ENCODE measurements around the gene MYO5B.
"Not testable (repeated sequence)": the region's sequence is repeated elsewhere in the genome, so short reads cannot be mapped to it uniquely, and the experiment has no call there.

The MYO5B gene

DNA sequence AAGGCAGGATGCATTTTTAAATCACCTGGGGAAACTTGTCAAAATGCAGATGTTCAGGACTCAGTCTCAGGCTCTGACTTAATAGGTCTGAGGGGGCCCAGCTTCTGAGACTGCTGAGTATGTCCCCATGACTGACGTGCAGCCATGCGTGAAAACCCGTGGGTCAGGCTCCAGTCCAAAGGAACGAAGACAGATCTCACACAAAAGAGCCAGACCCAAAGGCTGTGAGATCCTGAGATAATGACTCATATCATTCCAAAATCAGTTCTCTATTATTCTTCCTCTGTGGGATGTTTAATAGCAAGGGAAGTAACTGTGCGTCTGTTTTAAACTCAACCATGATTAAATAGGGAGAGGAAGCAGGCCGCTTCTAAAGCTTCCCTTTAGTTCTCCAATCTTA lies 274.2 kb downstream of the MYO5B start:
- DNase-seq (ENCODE audit: low spot score): peak; percentile 19

DNA sequence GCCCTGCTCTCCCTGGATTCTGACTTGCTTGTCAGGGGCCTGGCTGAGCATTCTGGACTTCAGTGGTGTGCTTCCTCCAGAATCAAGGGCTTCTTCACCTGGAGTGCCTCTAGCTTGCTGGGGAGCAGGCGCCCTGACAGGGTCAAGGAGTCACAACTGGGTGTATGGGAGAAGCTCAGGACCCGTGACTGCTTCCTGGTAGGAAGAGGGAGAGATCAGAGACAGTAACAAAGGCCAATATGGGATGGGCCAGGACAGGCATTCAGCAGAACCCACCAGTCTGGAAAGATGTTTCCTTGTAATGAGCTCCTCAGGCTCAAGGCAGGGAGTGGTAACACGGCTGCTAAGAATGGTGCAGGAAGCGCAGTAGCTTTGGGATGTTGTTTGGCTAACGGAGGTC lies 277.2 kb downstream of the MYO5B start:
- DNase-seq (ENCODE audit: low spot score): no peak

DNA sequence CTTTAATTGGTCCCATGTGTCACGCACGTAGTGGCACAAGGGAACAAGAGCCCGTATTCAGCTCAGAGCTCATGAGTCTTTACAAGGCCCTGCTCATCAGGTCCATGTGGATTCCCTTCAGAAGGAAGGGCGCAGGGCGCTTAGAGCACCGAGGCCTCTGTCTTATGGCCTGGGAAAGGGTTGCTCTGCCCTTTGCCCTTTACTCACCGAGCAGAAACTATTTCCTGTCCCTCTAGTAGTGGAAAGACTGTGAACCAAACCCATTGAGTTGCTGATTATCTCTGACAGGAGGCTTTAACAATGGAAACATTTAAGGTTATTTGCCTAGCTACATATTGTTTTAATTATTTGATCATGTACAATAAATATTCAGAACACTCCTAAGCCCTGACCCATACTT lies 279.6 kb downstream of the MYO5B start:
- no peak for DNase-seq (ENCODE audit: low spot score)

DNA sequence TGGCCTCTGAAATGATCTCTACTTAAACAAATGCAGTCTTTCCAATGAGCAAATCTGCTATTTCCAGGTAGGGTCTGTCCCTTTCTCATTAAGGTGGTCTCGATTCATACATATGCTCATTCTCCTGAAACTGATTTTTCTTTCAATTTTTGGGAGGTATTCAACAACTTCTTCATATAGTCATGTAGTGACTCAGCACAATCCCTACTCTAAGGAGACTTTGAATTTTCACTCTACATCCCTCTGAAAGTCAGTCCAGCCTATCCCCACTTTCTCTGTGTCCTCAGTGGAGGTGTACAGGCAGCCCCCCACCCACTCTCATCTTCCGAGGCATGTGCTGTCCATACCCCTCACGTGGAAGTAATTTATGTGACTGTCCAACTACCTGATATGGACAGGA lies 281.7 kb downstream of the MYO5B start:
- no peak for DNase-seq (ENCODE audit: low spot score)

DNA sequence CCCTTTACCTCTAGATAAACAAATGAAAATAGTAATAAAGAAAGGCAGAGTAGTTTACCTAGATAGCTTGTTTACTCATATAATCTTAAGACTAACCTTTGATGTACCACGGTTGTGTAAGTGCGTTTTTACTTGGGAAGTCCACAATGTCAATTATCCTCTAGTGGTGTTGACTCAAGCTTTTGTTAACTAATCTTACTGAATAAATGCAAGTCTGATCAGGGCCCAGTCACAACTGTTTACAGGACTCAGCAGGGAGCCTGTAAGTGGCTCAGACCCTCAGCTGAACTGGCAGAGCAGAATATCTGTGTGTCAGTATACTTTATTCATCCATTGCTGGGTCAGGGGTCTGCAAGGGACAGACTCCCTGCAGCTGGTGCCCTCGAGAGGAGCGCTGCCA lies 283.5 kb downstream of the MYO5B start:
- no peak for DNase-seq (ENCODE audit: low spot score)

DNA sequence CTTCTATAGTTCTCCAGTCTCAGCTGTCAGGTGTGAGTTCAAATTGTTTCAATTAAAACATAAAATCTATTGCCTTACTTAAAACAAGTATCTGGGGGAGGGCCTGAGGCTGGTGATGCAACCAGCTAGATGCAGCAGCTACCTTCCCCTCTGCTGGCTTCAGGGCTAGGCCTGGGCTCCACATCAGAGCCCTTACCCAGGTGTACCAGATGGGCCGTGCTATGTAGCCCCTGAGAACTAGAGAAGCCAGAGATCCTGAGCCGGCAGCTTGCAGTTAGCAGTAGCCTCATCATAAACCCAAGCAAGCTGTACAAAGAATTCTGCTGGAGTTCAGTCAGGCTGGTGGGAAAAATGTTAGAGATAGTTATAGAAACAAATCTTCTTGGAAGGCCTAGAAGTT lies 284.0 kb downstream of the MYO5B start:
- no peak for DNase-seq (ENCODE audit: low spot score)

DNA sequence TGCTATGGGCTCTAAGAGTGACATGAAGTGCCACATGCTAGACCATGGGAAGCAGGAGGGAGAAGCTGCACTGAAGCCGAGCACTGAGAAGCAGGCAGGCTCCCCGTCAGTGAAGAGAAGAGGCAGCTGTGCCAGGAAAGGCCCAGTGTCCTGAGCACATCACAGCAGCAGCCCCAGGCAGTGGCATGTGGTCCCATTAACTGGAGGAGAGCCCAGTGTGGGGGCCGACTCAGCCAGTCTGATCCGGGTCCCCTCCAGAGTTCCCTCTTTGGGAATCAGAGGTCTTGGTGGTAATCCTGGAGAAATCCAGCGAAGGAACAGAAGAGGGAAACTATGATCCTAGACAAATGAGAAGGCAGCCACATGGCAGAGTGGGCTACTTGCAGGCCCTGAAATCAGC lies 284.9 kb downstream of the MYO5B start:
- DNase-seq (ENCODE audit: low spot score): no peak

DNA sequence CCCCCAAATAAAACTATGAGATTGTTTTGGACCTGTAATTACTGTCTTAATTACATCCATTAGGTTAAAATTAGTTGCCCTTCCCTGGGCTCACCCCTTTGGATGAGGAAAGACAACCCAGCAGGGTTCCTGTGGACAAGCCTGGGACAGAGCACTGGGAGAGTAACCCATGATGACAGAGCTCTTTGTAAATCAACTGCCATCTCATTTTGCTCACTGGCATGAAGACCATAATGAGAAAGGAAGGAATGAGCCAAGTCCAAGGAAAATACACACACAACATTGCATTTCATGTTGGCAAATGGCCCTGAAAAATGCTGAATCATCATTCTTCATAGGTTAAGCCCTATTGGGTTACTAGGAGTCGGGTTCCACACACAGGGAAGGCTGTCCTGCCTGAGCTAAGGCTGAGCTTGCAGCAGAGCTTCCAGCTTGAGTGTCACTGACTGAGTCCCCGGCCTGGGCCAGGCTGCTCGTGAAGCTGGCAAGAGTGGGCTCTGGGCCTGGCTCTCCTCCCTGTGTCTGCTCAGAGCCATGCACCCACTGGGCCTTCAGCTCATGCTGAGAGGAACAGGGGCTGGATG lies 287.5 kb downstream of the MYO5B start:
- DNase-seq (ENCODE audit: low spot score): no peak

DNA sequence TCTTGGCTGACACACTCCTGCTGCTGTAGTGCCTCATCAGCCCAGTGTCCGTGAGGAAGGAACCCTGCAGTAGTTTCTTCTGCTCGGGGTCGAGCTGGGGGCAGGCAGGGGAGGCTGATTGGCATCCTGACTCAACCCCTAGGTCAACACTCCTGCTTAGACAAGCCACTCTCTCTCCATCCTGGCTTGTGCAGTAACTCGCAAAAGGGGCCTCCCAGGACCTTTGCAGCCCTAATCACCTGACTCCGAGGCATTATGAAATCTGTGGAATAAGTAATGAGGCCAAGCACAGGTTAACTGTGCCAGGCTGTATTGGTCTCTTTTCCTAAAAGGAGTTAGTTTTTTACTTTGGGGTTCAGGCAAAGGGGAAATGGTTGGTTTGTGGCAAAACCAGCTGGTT lies 289.2 kb downstream of the MYO5B start:
- DNase-seq (ENCODE audit: low spot score): no peak

DNA sequence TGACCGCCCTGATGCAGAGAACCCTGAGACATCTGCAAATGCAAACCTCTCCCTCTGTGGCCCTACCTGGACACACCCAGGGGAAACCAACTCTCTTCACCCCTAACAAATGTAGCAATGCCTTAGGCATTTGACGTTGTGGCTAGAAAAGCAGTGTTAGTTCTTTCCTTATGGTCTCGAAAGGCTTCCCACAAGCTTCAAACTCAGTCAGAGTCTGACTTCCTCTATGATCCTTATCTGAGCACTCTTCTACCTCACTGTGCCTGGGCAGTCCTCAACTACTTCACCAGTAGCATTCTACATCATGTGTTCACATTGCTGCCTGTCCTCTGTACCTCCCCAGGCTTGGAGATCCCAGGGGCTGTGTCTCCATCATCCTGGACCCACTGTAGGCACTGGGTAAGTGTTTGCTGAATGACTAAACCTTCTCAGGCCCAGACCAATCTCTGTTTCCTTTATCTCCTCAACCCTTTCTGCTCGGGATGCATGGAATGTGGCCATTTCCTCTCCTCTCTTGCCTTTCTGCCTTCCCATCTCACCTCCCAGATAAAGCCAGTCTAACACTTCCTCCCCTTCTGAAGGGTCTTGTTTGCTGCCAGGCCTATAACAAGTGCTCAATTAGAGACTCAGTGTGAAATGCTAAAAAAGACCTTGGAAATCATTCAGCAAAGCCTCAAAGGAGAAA lies 289.9 kb downstream of the MYO5B start:
- DNase-seq (ENCODE audit: low spot score): no peak

DNA sequence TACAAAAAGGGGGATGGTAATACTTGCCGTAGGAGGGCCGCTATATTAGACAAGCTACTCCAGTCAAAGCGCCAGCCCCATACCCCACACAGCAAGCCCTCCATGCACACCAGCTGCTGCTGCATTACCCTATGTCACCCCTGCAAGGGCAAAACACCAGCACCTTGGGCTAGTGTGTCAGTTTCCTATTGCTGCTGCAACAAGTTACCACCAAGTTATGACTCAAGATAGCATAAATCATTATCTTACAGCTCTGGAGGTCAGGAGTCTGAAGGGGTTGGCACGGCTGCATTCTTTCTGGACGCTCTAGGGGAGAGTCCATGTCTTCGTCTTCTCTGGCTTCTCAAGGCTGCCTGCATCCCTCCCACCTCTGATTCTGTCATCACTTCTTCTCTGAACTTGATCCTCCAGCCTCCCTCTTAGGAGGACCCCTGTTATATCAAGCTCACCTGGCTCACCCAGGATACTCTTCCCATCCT lies 293.0 kb downstream of the MYO5B start:
- DNase-seq (ENCODE audit: low spot score): no peak

DNA sequence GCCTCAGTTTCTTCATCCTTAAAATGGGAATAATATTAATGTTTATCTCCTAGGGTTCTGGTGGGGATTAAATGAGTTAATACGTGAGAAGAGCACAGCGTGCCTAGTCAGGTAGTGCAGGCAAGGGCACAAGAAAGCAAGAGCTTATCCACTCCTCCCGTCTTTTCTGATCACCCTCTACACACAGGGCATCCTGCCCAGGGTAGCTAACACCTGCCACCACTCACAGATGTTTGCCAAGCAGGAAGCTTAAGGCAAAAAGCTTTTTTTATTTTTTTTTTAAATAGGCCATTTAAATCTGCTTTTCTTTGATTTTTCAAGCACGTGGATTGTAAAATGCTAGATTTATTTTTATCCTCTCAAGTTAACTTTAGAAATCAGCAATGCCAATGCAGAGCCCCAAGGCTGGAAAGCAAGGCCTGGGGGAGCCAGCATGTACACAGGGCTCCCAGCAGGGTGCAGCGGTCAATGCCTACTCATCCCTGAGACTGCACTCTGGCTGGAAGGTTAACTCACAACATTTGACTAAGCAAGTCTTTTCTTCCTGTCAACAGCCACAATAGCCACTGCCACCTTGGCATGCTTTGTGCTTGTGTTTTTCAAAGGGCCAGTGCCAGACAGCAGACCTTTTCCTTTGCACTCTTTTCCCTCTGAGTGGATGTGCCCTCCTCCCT lies 295.2 kb downstream of the MYO5B start:
- no peak for DNase-seq (ENCODE audit: low spot score)

DNA sequence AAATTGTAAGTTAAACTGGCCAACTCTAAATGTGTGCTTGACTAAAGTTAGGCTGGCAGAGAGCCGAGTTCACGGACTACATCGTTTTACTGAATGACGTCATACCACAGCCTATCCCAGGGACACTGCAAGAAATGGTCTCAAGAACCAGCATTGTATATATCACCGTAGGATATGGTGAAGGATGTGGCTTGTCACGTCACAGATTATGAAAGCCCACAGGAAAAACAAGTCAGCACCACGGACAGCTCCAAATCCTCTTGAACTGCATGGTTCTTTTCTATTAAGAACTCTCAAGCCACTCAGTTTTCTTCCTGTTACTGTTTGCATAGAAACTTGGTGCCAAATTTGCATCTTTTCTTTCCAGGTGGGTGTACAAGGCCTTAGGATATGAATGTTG lies 296.5 kb downstream of the MYO5B start:
- DNase-seq (ENCODE audit: low spot score): peak; percentile 50

DNA sequence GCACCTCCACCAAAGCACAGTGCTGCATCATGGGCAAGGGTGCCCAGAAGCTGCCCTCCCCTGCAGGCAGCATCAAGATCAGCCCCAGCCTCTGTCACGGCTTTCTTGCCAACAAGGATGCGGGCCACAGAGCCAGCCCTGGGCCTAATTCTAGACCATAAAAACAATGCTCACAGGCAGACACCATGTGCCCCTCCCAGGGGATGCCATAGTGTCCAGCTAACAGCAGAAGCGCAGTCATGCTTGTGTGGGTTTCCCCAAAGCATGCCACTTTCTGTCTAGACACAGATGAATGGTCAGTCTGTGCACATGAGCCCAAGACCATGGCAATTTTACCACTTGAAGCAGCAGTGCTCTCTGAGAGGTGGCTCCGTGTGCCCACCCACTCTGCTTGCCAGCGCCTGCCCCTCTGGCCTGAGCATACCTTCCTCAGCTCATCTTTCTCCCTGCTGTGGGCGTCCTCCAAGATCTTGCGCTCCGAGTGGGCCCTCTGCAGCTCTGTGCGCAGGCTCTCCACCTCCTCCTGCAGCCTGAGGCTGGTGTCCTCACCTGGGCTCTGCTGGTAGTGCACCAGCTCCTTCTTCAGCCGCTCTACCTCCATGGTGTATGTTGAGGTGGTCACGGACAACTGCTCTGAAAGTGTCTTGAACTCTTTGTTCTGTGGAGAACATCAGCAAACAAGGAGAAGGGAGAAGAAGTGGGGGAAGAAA lies 300.3 kb downstream of the MYO5B start:
- DNase-seq (ENCODE audit: low spot score): no peak

DNA sequence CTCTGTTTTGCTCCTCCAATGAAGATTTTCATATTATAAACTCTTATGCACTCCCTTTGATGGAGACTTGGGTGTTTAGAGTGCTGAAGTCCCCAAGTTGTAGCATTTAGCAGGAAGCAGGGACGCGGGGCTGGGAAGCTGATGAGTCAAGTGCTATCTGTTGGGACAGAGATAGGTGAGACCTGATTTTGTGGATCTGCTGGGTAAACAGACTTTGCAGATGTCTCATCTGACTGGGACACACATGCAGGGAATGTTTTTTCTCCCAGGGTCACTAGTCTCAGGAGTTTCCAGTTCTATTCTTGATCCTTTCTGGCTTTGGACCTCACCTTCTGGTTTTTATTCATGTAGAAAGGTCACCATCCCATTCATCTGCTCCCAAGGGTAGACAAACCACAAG lies 301.9 kb downstream of the MYO5B start:
- no peak for DNase-seq (ENCODE audit: low spot score)

DNA sequence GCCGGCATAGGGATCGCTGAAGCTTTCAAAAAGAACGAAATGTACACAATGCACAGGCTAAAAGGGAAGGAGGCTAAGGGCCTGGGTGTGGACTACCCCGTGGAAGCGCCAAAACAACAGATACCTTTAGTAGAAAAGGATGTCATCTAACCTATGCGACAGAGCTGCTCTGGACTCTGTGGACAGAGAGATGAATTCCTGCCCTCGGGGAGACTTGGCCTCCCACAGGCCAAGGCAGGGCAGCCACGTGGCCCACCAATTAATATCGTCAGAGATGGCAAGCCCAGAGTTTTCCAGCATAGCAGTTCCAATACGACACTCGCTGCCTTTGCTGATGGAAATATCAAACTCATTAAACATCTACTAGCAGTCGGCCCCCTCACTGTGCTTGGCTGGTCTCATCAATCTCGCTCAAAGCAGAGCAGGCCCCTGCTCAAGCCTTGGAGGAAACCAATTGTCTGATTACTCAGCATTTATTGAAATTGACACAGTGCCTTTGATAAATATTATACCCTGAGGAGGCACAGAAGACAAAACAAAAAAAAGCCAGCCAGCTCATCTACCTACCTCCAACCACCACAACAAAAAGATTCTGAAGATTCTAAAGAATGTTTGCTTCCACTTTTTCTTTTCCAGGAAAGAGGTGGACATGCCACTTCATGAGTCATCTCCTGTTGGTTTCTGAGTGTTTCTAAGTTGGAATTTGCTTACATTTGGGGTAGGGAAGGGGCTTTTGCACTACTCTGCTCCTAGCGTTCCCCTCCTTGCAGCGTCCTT lies 302.6 kb downstream of the MYO5B start:
- no peak for DNase-seq (ENCODE audit: low spot score)

DNA sequence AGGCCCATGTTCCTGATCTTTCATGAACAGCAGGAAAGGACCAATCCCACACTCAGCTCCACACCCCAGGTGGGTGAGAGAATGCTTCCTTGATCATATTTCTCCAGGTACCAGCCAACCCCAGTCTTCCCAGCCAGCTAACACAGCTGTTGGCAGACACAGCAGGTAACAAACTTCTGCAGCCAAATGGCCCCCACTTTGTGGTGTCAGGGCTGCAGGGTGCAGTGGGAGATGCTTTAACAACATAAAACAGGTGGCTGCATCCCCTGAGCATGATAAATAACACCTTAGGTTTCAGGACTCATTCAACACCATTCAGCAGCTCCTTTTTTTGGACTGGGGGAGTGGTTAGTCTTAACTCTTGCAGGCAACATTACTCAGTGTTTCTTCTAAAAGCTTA lies 304.9 kb downstream of the MYO5B start:
- no peak for DNase-seq (ENCODE audit: low spot score)

DNA sequence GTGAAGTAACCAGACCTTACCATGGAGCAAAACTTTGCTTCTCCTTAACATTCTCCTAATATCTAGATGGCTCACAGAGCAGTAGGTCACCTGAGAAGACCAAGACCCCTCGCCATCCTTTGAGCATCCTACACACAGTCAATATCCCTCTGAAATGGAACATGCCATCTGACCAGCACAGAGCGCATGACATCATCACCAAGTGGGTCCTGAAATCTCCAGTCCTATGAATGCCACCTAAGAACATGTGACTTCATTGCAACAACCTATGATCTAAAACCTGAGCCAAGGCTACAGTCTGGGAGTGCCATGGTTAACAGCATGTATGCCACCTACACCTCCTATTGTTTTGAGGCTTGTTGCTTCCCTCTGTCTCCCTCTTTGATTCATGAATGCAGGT lies 305.4 kb downstream of the MYO5B start:
- DNase-seq (ENCODE audit: low spot score): not testable (repeated sequence)

DNA sequence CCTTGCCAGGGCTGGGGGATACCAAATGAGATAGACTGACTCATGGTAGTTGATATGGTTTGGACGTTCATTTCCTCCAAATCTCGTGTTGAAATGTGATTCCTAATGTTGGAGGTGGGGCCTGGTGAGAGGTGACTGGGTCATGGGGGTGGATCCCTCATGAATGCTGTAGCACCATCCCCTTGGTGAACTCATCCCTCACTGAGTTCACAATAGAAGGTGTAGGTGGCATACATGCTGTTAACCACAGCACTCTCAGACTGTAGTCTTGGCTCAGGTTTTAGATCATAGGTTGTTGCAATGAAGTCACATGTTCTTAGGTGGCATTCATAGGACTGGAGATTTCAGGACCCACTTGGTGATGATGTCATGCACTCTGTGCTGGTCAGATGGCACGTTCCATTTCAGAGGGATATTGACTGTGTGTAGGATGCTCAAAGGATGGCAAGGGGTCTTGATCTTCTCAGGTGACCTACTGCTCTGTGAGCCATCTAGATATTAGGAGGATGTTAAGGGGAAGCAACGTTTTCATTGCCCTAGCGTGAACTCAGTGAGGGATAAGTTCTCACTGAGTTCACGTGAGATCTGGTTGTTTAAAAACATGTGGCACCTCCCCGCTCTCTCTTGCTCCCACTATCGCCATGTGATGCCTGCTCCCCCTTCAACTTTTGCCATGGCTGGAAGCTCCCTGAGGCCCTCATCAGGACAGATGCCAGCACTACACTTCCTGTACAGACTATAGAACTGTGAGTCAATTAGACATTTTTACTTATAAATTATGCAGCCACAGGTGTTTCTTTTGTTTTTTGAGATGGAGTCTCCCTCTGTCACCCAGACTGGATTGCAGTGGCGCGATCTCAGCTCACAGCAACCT lies 307.8 kb downstream of the MYO5B start:
- no peak for DNase-seq (ENCODE audit: low spot score)

DNA sequence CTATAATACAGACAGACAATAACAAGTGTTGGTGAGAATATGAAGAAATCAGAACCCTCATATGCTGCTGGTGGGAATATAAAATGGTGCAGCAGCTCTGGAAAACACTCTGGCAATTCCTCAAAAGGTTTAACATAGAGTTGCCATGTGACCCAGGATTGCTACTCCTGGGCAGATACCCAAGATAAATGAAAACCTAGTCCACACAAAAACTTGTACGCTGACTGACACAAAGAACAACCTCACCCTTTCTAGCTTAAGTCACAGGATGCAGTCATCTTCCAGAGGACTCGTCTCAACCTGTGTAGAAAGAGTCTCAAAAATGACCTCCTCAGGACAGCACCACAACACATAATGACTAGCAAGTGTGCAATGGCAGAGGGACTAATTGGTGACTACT lies 310.0 kb downstream of the MYO5B start:
- no peak for DNase-seq (ENCODE audit: low spot score)

DNA sequence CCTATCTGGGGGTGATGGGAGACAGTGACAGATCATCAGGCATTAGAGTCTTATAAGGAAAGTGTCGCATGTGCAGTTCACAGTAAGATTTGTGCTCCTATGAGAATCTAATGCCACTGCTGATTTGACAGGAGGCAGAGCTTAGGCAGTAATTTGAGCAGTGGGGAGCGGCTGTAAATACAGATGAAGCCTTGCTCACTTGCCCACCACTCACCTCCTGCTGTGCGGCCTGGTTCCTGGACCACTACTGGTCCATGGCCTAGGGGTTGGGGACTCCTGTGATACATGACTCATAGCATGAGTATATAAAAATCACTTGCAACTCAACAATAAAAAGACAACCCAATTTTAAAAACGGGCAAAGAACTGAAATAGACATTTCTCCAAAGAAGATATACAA lies 310.5 kb downstream of the MYO5B start:
- DNase-seq (ENCODE audit: low spot score): no peak

All from pons (tissue), 1 donor.